Measurements from ENCODE around the gene EGFL6.
"Not testable (repeated sequence)": the region's sequence is repeated elsewhere in the genome, so short reads cannot be mapped to it uniquely, and the experiment has no call there.

EGFL6 gene

GRCh38 chrX:13655674-13656073 lies 86.3 kb downstream of the EGFL6 start:
- no peak for DNase-seq

GRCh38 chrX:13658602-13659001 lies 89.2 kb downstream of the EGFL6 start:
- peak; percentile 7 to 45 for DNase-seq

GRCh38 chrX:13659063-13659462 lies 89.7 kb downstream of the EGFL6 start:
- no peak for DNase-seq

GRCh38 chrX:13661735-13662288 lies 92.4 kb downstream of the EGFL6 start:
- no peak for DNase-seq

GRCh38 chrX:13662355-13662791 lies 93.0 kb downstream of the EGFL6 start:
- no peak for DNase-seq

GRCh38 chrX:13664020-13664419 lies 94.6 kb downstream of the EGFL6 start:
- DNase-seq: no peak

GRCh38 chrX:13666836-13667235 lies 97.4 kb downstream of the EGFL6 start:
- DNase-seq: no peak

GRCh38 chrX:13667919-13668318 lies 98.5 kb downstream of the EGFL6 start:
- no peak for DNase-seq

- DNase-seq: no peak
Measured at GRCh38 chrX:13669246-13669737, 99.9 kb downstream of the EGFL6 start.

- not testable (repeated sequence) for DNase-seq
Measured at GRCh38 chrX:13669755-13670154, 100.4 kb downstream of the EGFL6 start.

GRCh38 chrX:13670197-13670596 lies 100.8 kb downstream of the EGFL6 start:
- no peak for DNase-seq

GRCh38 chrX:13673016-13673415 lies 103.6 kb downstream of the EGFL6 start:
- no peak for DNase-seq

GRCh38 chrX:13676885-13677284 lies 107.5 kb downstream of the EGFL6 start:
- no peak for DNase-seq

GRCh38 chrX:13679700-13680099 lies 110.3 kb downstream of the EGFL6 start:
- DNase-seq: not testable (repeated sequence)

- no peak for DNase-seq
Measured at GRCh38 chrX:13681595-13681994, 112.2 kb downstream of the EGFL6 start.
